HS-5 (cell line): ENCODE results near the gene KRT9.
"Not testable (repeated sequence)": the region's sequence is repeated elsewhere in the genome, so short reads cannot be mapped to it uniquely, and the experiment has no call there.

Experiments used
- DNase-seq: peaks from one replicate; pipeline ENCODE4 v3.0.0-alpha.2; 2012; ENCODE audit warnings: low read depth

KRT9 gene

GRCh38 chr17:41571561-41572434 lies at the start of gene KRT9:
Gene KRT9 (minus strand): TSS chr17:41572059. CDS start chr17:41571992, 67 bp downstream.
- no peak for DNase-seq

GRCh38 chr17:41621435-41621817 lies 49.6 kb upstream of the KRT9 start:
- not testable (repeated sequence) for DNase-seq

- DNase-seq, result no peak
Measured at GRCh38 chr17:41620583-41621434, 49.0 kb upstream of the KRT9 start.

GRCh38 chr17:41619927-41620582 lies 48.2 kb upstream of the KRT9 start:
- DNase-seq, result not testable (repeated sequence)

GRCh38 chr17:41619036-41619926 lies 47.4 kb upstream of the KRT9 start:
- no peak for DNase-seq

- DNase-seq, result no peak
Measured at GRCh38 chr17:41618341-41619035, 46.6 kb upstream of the KRT9 start.

GRCh38 chr17:41617698-41618097 lies 45.8 kb upstream of the KRT9 start:
- DNase-seq, result no peak

GRCh38 chr17:41617136-41617535 lies 45.3 kb upstream of the KRT9 start:
- no peak for DNase-seq

GRCh38 chr17:41616486-41616885 lies 44.6 kb upstream of the KRT9 start:
- not testable (repeated sequence) for DNase-seq

- DNase-seq, result no peak
Measured at GRCh38 chr17:41615454-41615853, 43.6 kb upstream of the KRT9 start.

- DNase-seq, result not testable (repeated sequence)
Measured at GRCh38 chr17:41614767-41615166, 42.9 kb upstream of the KRT9 start.

- DNase-seq, result no peak
Measured at GRCh38 chr17:41614098-41614497, 42.2 kb upstream of the KRT9 start.

- DNase-seq, result no peak
Measured at GRCh38 chr17:41613277-41614082, 41.6 kb upstream of the KRT9 start.

- not testable (repeated sequence) for DNase-seq
Measured at GRCh38 chr17:41612376-41613160, 40.7 kb upstream of the KRT9 start, which contains the start of gene KRT16. Gene KRT16 (minus strand): TSS chr17:41612767. CDS start chr17:41612688, 79 bp downstream.

GRCh38 chr17:41610965-41611640 lies 39.2 kb upstream of the KRT9 start:
- no peak for DNase-seq

- DNase-seq, result not testable (repeated sequence)
Measured at GRCh38 chr17:41610061-41610517, 38.2 kb upstream of the KRT9 start.

GRCh38 chr17:41606930-41607329 lies 35.1 kb upstream of the KRT9 start:
- not testable (repeated sequence) for DNase-seq

GRCh38 chr17:41602524-41602923 lies 30.7 kb upstream of the KRT9 start:
- DNase-seq, result no peak
